GM19193 (cell line): ENCODE data around the gene DPH7.

Experiments
- POLR2A ChIP-seq: IDR thresholded peaks from 4 replicates; pipeline ENCODE4 v1.6.1; 2011; ENCODE audit not compliant: insufficient read depth, insufficient read length; ENCODE audit errors: extremely low read depth

Gene DPH7

DNA sequence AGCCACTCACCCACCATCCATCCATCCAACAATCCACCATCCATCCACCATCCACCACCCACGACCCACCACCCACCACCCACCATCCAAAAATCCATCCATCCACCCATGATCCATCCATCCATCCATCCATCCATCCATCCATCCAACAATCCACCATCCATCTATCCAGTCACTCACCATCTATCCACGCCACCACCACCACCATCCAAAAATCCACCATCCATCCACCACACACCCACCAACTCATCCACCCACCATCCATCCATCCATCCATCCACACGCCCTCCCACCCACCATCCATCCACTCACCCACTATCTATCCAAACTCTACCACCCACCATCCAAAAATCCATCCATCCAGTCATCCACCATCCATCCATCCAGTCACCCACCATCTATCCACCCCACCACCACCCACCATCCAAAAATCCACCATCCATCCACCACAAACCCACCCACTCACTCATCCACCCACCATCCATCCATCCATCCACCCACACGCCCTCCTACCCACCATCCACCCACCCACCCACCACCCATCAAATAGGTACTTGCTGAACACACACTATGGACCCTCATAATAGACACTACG, 9.0 kb downstream of the DPH7 start:
- TF ChIP-seq POLR2A: no peak

DNA sequence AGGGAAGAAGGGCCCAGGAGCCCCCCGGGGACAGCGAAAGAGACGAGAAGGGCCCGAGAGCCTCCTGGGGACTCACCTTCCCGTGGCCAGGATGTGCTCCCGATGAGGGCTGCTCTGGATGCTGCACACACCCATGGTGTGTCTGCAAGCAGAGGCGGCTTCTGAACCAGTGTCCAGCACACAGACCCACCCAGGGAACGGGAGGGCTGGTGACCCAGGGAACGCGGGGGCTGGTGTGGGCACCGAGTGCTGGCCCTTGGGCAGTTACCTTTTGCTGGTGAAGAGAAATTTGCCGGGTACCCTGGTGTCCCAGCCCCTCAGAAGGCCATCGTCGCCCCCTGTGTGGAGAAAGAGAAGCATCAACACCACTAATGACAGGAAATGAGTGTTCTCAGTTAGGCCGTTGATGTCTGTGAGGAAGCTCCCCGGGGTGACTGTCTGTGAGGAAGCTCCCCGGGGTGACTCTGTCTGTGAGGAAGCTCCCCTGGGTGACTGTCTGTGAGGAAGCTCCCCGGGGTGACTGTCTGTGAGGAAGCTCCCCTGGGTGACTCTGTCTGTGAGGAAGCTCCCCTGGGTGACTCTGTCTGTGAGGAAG, 13.8 kb downstream of the DPH7 start:
- no peak for TF ChIP-seq POLR2A

DNA sequence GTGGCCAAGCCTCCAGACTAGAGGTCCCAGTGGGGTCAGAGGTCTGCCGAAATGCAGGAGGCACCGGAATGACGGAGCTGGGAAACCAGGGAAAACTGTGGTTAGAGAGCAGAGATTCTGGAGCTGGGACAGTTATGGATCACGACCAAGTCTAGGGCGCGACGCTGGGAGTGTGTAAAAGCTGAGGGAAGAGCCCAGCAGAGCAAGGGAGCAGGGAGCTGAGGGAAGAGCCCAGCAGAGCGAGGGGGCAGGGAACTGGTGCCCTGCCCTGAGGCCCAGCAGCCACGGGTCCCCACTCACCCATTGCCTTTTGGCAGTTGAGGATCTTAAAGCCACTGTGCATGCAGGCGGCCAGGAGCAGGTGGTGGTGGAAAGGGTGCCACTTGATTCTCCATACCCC, 14.6 kb downstream of the DPH7 start:
- no peak for TF ChIP-seq POLR2A

DNA sequence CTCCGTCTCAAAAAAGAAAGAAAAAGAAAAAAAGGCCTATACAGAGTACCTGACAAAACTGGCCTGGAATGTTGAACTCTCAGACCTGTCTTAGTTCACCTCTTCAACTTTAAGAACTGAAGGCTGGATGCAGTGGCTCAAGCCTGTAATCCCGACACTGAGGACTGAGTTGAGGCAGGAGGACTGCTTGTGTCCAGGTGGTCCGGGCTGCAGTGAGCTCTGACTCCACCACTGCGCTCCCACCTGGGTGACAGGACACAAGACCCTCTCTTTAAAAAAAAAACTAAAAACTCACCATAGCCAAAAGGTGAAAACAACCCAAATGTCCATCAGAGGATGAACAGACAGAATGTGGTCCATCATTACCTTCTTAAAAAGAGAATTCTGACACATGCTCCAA, 20.6 kb downstream of the DPH7 start:
- TF ChIP-seq POLR2A: no peak

DNA sequence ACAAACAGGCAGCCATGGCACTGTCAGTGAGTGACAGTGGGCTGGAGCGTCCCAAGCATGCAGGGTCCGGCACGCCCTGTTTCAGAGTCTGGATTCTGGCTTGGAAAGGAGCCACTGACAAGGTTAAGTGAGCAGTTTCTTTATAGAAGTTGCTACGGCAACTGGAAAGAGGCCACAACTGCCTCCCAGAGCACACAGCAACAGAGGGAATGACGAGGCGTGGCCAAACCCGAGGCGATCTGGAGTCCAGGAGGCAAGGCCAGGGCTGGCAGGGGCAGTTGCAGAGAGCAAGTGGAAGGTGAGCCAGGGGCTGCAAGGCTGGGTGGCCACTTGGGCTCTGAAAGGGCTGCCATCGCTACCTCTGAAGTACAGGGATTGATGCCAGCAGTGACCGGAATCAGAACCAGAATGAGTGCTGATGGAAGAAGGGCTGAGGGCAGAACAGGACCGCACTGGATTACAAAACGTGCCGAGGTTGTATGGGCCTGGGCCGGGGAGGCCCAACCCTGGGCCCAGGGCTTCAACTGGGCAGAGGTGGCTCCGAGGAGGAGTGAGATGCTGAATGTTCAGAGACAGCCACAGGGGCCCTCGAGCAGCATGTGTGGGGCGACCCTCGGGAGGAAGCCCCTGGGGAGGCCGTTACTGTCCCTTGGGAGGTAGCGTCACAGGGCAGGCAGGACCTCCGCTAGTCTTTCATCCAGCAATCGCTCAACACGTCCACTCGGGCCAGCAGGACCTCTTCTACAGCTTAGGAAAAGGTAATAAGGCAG, 22.5 kb downstream of the DPH7 start:
- TF ChIP-seq POLR2A: no peak

DNA sequence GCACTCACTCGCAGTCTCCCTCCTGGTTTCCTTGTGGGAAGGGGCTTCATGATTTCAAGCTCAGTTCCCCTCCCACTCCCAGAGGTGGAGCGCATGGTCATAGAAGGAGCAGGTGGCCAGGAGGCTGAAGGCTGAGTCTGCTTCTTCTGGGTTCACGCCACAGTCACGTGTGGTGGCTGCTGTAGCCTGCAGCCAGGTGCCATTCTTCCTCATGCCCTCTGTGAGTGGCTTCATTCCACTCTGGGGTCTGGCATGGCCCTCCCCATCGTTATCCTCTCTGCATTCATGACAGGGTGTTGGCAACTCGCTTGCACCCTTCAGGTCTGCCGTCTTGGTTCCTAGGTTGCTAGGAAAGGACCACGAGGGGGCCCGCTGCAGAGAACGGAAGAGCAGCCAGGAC, 23.5 kb downstream of the DPH7 start:
- no peak for TF ChIP-seq POLR2A

DNA sequence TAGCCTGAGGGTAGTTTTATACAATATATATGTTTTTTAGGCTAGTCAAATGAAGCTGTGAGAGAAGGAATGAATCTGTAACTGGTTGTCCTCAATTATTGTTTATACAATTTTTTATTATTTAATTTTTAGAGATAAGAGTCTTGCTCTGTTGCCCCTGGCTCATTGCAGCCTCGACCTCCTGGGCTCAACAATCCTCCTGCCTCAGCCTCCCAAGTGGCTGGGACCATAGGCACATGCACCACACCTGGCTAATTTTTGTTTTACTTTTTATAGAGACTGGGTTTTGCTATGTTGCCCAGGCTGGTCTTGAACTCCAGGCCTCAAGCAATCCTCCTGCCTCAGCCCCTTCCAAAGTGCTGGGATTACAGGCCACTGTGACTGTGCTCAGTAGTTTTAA, 24.4 kb downstream of the DPH7 start:
- TF ChIP-seq POLR2A: no peak

DNA sequence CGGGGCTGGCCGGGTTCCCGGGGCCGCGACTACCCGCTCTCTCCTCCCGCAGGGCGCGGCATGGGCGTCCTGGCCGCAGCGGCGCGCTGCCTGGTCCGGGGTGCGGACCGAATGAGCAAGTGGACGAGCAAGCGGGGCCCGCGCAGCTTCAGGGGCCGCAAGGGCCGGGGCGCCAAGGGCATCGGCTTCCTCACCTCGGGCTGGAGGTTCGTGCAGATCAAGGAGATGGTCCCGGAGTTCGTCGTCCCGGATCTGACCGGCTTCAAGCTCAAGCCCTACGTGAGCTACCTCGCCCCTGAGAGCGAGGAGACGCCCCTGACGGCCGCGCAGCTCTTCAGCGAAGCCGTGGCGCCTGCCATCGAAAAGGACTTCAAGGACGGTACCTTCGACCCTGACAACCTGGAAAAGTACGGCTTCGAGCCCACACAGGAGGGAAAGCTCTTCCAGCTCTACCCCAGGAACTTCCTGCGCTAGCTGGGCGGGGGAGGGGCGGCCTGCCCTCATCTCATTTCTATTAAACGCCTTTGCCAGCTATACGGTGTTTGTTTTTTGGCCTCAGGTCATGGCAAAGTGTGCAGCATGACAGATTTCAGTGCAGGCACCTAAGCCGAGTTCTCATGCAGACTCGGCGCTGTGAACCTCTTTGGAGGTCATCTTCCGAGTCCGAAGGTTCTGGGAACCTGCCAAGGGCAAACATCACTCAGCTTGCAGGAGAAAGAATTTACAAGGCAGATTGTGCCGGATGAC, 26.5 kb downstream of the DPH7 start:
- TF ChIP-seq POLR2A: no peak

DNA sequence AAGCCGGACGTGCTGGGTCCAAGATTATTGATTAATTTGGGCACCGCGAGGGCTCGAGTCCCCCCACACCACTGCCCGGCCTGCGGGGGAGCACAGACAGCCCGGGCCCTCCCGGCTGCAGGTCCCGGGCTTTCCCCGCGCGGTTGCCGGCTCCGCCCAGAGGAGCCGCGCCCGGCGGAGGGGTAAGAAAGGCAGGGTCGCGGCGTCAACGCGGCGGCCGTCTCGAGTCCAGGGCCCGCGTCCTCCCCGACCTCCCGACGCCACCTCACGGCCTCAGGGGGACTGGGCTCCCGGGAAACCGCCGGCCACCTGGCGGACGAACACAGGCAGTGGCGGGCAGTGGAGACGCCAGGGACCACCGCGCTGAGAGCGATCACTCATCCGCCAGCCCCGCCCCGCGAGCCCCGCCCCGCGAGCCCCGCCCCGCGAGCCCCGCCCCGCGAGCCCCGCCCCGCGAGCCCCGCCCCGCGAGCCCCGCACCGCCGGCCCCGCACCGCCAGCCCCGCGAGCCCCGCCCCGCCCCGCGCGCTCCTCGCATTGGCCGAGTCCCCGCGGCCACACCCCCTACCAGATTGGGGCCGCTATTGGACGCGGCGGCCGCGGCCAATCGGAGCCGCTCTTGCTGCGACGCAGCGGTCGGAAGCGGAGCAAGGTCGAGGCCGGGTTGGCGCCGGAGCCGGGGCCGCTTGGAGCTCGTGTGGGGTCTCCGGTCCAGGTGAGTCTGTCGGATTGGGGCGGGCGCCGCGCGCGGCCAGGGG, 27.3 kb downstream of the DPH7 start, which contains the start of gene MRPL41:
Gene MRPL41, plus strand, starts transcription at position 616 of the 758 bp plus-strand sequence. CDS start 203 bp downstream, outside the sequence.
- TF ChIP-seq POLR2A: peak; percentile 88

DNA sequence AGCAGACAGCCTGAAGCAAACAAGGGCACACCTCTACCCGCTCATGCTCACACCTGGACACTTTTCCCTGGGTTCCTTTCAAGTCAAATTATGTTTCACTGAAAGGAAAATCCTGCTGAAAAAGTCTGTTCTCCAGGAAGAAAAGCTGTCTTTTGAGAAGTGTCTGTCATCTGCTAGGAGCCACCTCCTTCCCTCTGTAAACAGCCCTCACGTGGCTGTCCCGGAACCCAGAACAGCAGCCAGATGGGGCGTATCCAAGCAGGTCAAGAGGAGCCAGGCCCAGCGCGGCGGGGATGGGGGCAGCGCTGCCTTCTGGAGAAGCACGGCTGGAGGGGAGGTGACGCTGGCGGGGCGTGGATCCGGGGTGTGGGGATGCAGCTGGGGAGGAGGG, 28.5 kb downstream of the DPH7 start, which contains the start of gene PNPLA7:
Gene PNPLA7, minus strand, starts transcription at position 172 of the 391 bp plus-strand sequence. CDS start 205 bp downstream, outside the sequence.
- no peak for TF ChIP-seq POLR2A

DNA sequence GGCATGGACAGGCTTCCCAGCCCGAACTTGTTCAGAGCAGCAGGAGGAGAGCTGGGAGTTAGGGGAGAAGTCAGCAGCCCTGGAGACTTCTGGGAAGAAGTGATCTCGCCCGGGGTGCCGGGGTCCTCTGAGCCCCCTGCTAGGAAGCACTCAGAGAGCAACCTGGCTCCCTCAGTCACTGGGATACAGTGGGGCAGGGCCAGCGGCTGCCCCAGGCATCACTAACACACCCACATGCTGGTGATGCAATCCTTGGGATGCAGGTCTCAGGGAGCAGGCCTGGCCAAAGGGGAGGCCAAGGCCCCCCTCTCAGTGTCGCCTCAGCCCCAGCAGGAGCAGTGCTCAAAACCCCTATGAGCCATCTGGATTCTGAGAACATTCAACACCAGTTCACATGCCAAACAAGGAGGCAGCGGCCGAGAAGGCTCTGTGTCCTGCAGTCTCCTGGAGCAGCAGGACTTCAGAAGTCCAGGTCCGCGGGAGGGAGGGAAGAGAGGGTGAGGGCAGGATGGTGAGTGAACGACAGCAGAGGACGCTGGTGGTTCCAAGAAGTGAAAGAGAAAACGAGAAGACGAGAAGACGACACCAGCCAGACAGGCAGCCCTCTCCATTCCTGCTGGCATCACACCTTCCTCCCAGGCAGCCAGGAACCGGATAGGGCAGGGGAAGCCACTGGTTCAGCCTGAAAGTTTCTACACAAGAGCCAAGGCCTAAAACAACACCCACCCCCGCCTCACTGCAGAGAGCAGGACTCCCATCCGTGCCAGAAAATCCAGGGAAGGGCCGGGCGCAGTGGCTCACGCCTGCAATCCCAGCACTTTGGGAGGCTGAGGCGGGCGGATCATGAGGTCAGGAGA, 30.8 kb downstream of the DPH7 start:
- TF ChIP-seq POLR2A: no peak

DNA sequence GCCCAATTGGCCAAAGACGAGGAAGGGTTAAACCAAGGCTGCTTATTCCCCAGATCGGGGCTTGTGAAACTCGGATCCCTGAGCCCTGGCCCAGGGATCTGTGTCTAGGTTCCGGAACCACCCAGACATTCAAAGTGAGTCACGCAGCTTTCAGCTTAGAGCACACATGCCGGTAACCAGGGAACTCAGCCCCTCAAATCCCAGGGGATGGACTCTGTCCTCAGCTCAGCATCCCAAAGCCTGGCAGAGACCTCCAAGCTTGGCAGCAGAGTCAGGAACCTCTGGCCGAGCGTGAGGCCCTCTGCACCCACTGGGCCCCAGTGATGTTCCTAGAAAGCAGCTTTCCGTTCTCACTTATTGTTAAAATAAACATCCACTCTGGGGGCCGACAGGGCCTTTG, 33.6 kb downstream of the DPH7 start:
- no peak for TF ChIP-seq POLR2A

DNA sequence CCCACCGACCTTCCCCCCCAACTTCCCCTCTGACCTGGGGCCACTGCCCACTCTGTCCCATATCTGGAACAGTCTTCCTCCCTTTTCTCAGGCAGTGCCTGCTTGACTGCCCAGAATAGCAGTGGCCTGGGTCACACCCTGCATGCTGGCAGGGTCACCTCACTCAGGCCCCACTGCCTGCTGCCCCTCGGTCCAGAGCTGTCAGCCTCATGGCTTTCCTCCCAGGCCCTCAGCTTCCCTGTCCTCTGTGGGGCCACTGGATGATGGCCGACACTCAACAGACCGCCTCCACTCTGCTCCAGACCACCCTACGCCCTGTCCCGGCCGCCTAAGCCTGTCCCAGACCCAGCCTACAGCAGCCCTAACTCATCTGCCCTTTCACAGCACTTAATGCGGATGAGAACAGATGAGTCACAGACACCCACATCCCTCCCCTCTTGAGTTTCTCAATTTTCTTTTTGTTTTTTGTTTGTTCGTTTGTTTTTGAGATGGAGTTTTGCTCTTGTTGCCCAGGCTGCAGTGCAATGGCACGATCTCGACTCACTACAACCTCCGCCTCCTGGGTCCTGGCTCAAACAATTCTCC, 34.5 kb downstream of the DPH7 start:
- no peak for TF ChIP-seq POLR2A
